Measurements from ENCODE around the gene FLVCR1. TPM values are rescaled to one million over a fixed set of nuclear protein-coding genes. Genes with fewer than 3 reads are reported as not detected.

The FLVCR1 gene
- polyA plus RNA-seq, 3 donors: 1.8 to 5.5 (median 2.8) TPM

DNA sequence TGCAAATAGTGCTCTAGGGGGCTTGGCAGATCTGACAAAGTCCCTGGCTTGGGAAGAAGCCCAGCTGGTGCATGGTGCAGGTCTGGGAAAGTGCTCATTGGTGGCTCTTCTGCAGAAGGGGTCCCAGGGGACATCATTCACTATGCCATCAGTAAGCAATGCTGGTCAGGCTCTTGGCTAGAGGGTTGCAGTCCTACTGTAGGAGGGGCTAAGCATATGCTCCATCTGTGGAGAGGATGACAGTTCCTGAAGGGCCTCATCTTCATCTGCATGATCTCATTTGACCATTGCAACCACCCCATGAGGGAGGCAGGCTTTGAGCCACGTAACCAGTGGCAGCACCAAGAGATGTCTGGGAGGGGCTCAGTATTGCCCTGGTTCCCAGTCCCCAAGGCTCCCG lies 60.7 kb downstream of the FLVCR1 start:
- peaks cover 8% of the 10 kb centered on the region in 2 donors for H3K4me1 ChIP-seq (ENCODE audit: control insufficient read depth in 1 of 2, insufficient read depth in 2 of 2, low read length in 2 of 2)
- WGBS (ENCODE audit: insufficient coverage): no CpG with 5 or more reads among the region's 2 CpGs
- no peaks in the 10 kb centered on the region for H3K36me3 Mint-ChIP-seq

DNA sequence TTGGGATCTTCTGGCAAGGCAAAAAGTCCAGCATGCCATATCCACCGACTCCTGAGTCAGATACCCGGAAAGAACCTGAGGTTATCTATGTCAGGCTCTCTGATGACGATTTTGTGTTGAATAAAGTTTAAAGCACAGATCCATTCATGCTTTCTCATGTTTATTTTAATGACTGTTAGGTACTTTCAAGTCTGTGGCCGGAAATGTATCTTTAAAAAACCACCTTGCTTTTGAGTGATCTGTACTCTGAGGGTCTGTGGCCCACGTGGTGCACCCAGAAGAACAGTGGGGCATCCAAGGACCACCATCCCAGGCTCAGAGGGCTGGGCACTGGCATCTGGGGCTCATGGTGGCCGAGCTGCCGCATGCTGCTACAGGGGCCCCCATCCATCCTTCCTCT lies 62.2 kb downstream of the FLVCR1 start:
- peaks cover 8% of the 10 kb centered on the region in 2 donors for H3K4me1 ChIP-seq (ENCODE audit: control insufficient read depth in 1 of 2, insufficient read depth in 2 of 2, low read length in 2 of 2)
- Mint-ChIP-seq H3K36me3 (no peaks in the 10 kb centered on the region), H3K9me3 (no peaks in the 10 kb centered on the region), H3K27me3 (ENCODE audit: low read depth in 3 of 3) (peaks cover 11 to 16% (median 11%) of the 10 kb centered on the region in 3 donors), H3K4me3 (no peak overlapping the region), H3K27ac (no peak overlapping the region), H3K4me1 (peaks cover 9% of the 10 kb centered on the region)
- no peak overlapping the region for H3K9ac ChIP-seq (ENCODE audit: insufficient read depth, low read length, poor library complexity, severe bottlenecking)
- H3K4me2 ChIP-seq (replicated peaks; ENCODE audit: extremely low read depth, low read length, poor library complexity, severe bottlenecking): no peak overlapping the region
- no peaks in the 10 kb centered on the region for H3K27me3 ChIP-seq (ENCODE audit: control insufficient read depth in 2 of 2, insufficient read depth in 2 of 2, low read length in 2 of 2)
- DNase-seq: no peak
- no peak overlapping the region for H2AFZ ChIP-seq (ENCODE audit: insufficient read depth, low read depth, low read length, poor library complexity, severe bottlenecking)
- TF ChIP-seq, protein P1, sequence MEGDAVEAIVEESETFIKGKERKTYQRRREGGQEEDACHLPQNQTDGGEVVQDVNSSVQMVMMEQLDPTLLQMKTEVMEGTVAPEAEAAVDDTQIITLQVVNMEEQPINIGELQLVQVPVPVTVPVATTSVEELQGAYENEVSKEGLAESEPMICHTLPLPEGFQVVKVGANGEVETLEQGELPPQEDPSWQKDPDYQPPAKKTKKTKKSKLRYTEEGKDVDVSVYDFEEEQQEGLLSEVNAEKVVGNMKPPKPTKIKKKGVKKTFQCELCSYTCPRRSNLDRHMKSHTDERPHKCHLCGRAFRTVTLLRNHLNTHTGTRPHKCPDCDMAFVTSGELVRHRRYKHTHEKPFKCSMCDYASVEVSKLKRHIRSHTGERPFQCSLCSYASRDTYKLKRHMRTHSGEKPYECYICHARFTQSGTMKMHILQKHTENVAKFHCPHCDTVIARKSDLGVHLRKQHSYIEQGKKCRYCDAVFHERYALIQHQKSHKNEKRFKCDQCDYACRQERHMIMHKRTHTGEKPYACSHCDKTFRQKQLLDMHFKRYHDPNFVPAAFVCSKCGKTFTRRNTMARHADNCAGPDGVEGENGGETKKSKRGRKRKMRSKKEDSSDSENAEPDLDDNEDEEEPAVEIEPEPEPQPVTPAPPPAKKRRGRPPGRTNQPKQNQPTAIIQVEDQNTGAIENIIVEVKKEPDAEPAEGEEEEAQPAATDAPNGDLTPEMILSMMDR (IDR thresholded peaks at IDR 0.05): no peak
- no peaks in the 10 kb centered on the region for H3K9me3 ChIP-seq (replicated peaks in 1 of 2; ENCODE audit: control insufficient read depth in 1 of 2, insufficient read depth in 1 of 2, low read length in 2 of 2)
- H3K27ac ChIP-seq (ENCODE audit: low read depth in 1 of 2, low read length in 2 of 2): no peak overlapping the region
- WGBS (ENCODE audit: insufficient coverage): 84% methylated on average over 3 of the region's 7 CpGs
- H3K4me3 ChIP-seq (replicated peaks in 1 of 3; ENCODE audit: low read depth in 2 of 3, low read length in 3 of 3): no peak overlapping the region
- H3K79me2 ChIP-seq (ENCODE audit: insufficient read depth, low read length): no peaks in the 10 kb centered on the region
- intact Hi-C loops (cut with micrococcal nuclease): no loop called here
- no peaks in the 10 kb centered on the region for H4K20me1 ChIP-seq (ENCODE audit: insufficient read depth, low read length)
- H3K36me3 ChIP-seq (replicated peaks in 1 of 2; ENCODE audit: control insufficient read depth in 1 of 2, insufficient read depth in 2 of 2, low read length in 2 of 2): no peaks in the 10 kb centered on the region

More for the DNA sequence above, 60.7 kb downstream of the FLVCR1 start:
- H3K4me3 Mint-ChIP-seq: no peak overlapping the region
- Histone ChIP-seq H3K27me3 (ENCODE audit: control insufficient read depth in 2 of 2, insufficient read depth in 2 of 2, low read length in 2 of 2) (no peaks in the 10 kb centered on the region), H3K4me2 (replicated peaks; ENCODE audit: extremely low read depth, low read length, poor library complexity, severe bottlenecking) (no peak overlapping the region), H3K27ac (ENCODE audit: low read depth in 1 of 2, low read length in 2 of 2) (no peak overlapping the region), H3K9me3 (replicated peaks in 1 of 2; ENCODE audit: control insufficient read depth in 1 of 2, insufficient read depth in 1 of 2, low read length in 2 of 2) (no peaks in the 10 kb centered on the region), H3K4me3 (replicated peaks in 1 of 3; ENCODE audit: low read depth in 2 of 3, low read length in 3 of 3) (no peak overlapping the region), H4K20me1 (ENCODE audit: insufficient read depth, low read length) (no peaks in the 10 kb centered on the region), H3K79me2 (ENCODE audit: insufficient read depth, low read length) (no peaks in the 10 kb centered on the region), H3K36me3 (replicated peaks in 1 of 2; ENCODE audit: control insufficient read depth in 1 of 2, insufficient read depth in 2 of 2, low read length in 2 of 2) (no peaks in the 10 kb centered on the region), H3K9ac (ENCODE audit: insufficient read depth, low read length, poor library complexity, severe bottlenecking) (no peak overlapping the region), H2AFZ (ENCODE audit: insufficient read depth, low read depth, low read length, poor library complexity, severe bottlenecking) (no peak overlapping the region)
- H3K4me1 Mint-ChIP-seq: peaks cover 11% of the 10 kb centered on the region
- intact Hi-C loops (cut with micrococcal nuclease): no loop called here
- DNase-seq: no peak
- TF ChIP-seq, protein P1 (IDR thresholded peaks at IDR 0.05): no peak
- no peaks in the 10 kb centered on the region for H3K9me3 Mint-ChIP-seq
- H3K27me3 Mint-ChIP-seq (ENCODE audit: low read depth in 3 of 3): peaks cover 8 to 13% (median 11%) of the 10 kb centered on the region in 3 donors
- H3K27ac Mint-ChIP-seq: no peak overlapping the region

Data from CD14-positive monocyte (primary cell).